Measurements from ENCODE around the gene SLC25A22. TPM values are rescaled to one million over a fixed set of nuclear protein-coding genes. Genes with fewer than 3 reads are reported as not detected.
A peak's percentile ranks its signal among the peaks of the same experiment; 100 is the strongest.

Gene SLC25A22
- total and polyA plus RNA-seq, 2 donors (not counting 1 experiment from before 2014, with no cell fraction given), result 25.7 to 45.7 TPM

DNA sequence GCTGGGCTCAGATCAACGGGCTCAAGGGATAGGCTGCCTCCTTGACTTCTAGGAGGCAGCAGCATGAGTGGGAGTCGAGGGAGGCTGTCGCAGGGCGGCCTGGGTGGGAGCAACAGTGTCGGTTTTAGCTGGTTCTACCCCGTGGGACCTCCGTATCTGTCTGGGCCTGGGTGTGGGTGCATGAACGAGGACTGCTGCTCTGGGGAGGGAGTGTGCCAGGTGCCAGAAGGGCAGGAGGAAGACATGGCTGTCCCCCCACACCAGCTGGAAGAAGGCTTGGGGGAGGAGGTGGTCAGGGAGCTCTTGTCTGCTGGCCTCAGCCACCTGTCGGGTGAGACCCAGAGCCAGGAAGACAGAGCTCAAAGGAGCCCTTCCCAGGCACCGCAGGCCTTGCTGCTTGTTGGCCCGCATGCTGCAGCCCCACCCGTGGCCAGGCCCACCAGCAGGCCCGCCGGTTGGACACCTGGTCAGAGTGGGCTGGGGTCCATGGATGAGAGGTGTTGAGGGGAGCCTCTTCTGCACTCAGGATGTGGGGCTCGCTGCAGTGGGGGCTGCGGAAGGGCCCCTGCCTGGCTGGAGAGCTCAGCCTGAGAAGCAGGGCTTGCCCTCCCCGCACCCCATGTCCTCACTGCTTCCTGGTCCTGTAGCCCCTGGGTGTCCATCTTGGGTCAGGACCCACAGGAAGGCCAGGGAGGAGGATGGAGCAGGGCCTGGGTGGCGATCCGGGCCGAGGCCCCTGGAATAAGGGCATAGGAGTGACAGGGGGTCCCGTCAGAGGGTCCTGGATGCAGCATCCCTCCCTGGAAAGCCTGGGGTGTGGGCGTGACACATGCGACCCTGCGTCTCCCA lies 11.6 kb downstream of the SLC25A22 start:
- Histone ChIP-seq H3K27ac (ENCODE audit: low read length in 2 of 2) (no peak overlapping the region), H3K9ac (ENCODE audit: low read length) (no peak overlapping the region), H3K36me3 (replicated peaks in 1 of 2; ENCODE audit: control extremely low read depth in 1 of 2, control insufficient read depth in 1 of 2, extremely low read depth in 1 of 2, insufficient read depth in 2 of 2, low read length in 1 of 2) (peaks cover 0 to under 1% of the 10 kb centered on the region in 2 experiments), H3K4me1 (ENCODE audit: control insufficient read depth in 2 of 2, insufficient read depth in 2 of 2, low read length in 2 of 2) (peaks cover 10 to 20% of the 10 kb centered on the region in 2 donors), H3K27me3 (replicated peaks in 1 of 4; ENCODE audit: control extremely low read depth in 1 of 4, control insufficient read depth in 3 of 4, insufficient read depth in 4 of 4, low read length in 3 of 4) (peaks cover 0 to 24% (median 5%) of the 10 kb centered on the region in 4 experiments), H4K20me1 (ENCODE audit: control insufficient read depth, insufficient read depth, low read length, poor library complexity, severe bottlenecking) (peaks cover 16% of the 10 kb centered on the region), H2AFZ (ENCODE audit: insufficient read depth, low read depth, low read length, poor library complexity, severe bottlenecking) (no peak overlapping the region), H3K4me2 (replicated peaks; ENCODE audit: low read depth, low read length, poor library complexity, severe bottlenecking) (no peak overlapping the region), H3K9me3 (ENCODE audit: control extremely low read depth in 1 of 3, control insufficient read depth in 2 of 3, insufficient read depth in 1 of 3, low read length in 2 of 3) (peaks cover 0 to 3% (median 0%) of the 10 kb centered on the region in 3 donors), H3K79me2 (ENCODE audit: control insufficient read depth, insufficient read depth, low read length) (peaks cover 2% of the 10 kb centered on the region), H3K4me3 (ENCODE audit: control extremely low read depth in 1 of 5, extremely low read depth in 1 of 5, insufficient read depth in 1 of 5, low read depth in 2 of 5, low read length in 4 of 5) (no peak overlapping the region)
- ChIA-PET CTCF (no interaction called here), POLR2A (no interaction called here)
- intact Hi-C loops (cut with micrococcal nuclease), result no loop called here
- Mint-ChIP-seq H3K9me3 (ENCODE audit: insufficient read depth) (no peaks in the 10 kb centered on the region), H3K4me3 (no peak overlapping the region), H3K27me3 (no peaks in the 10 kb centered on the region), H3K27ac (no peak overlapping the region), H3K4me1 (peaks cover 4% of the 10 kb centered on the region)
- TF ChIP-seq EZH2 (IDR thresholded peaks at IDR 0.05; ENCODE audit: borderline replicate concordance, insufficient read depth, low read depth, low read length, poor library complexity, severe bottlenecking) (no peak), CTCF (IDR thresholded peaks at IDR 0.05) (no peak)
- 89% methylated on average over 24 of the region's 24 CpGs for WGBS (ENCODE audit: insufficient coverage)
- no peak for DNase-seq
- ATAC-seq (ENCODE audit: low read depth), result no peak

DNA sequence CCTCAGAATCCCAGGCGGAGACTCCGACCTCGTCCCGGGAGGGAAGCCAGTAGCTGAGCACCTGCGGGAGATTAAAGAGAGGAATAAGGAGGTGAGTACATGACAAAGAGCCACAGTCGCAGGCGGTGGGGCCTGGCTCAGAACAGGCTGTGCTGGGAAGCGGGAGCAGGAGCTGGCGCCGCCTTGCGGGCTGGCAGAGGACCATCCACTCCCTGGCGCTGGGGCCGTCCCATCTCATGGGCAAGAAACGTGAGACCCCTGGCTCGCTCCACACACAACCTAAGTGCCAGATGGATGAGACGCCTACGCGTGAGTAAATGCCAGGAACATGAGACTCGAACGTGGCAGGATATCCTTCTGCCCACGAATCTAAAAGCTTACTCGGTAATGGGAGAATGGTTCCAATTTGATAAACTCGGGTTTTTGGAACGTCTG lies 14.5 kb downstream of the SLC25A22 start:
- H3K4me1 Mint-ChIP-seq, result peaks cover 8% of the 10 kb centered on the region
- Histone ChIP-seq H3K4me3 (ENCODE audit: control extremely low read depth in 1 of 5, extremely low read depth in 1 of 5, insufficient read depth in 1 of 5, low read depth in 2 of 5, low read length in 4 of 5) (no peak overlapping the region), H3K4me1 (ENCODE audit: control insufficient read depth in 2 of 2, insufficient read depth in 2 of 2, low read length in 2 of 2) (peaks cover 4 to 11% of the 10 kb centered on the region in 2 donors), H3K36me3 (replicated peaks in 1 of 2; ENCODE audit: control extremely low read depth in 1 of 2, control insufficient read depth in 1 of 2, extremely low read depth in 1 of 2, insufficient read depth in 2 of 2, low read length in 1 of 2) (no peaks in the 10 kb centered on the region), H3K27me3 (replicated peaks in 1 of 4; ENCODE audit: control extremely low read depth in 1 of 4, control insufficient read depth in 3 of 4, insufficient read depth in 4 of 4, low read length in 3 of 4) (peaks cover 0 to 5% (median 0%) of the 10 kb centered on the region in 4 experiments), H2AFZ (ENCODE audit: insufficient read depth, low read depth, low read length, poor library complexity, severe bottlenecking) (no peak overlapping the region), H3K4me2 (replicated peaks; ENCODE audit: low read depth, low read length, poor library complexity, severe bottlenecking) (no peak overlapping the region), H3K9me3 (ENCODE audit: control extremely low read depth in 1 of 3, control insufficient read depth in 2 of 3, insufficient read depth in 1 of 3, low read length in 2 of 3) (no peaks in the 10 kb centered on the region), H3K9ac (ENCODE audit: low read length) (no peak overlapping the region), H3K27ac (ENCODE audit: low read length in 2 of 2) (no peak overlapping the region), H4K20me1 (ENCODE audit: control insufficient read depth, insufficient read depth, low read length, poor library complexity, severe bottlenecking) (peaks cover 20% of the 10 kb centered on the region), H3K79me2 (ENCODE audit: control insufficient read depth, insufficient read depth, low read length) (peaks cover 5% of the 10 kb centered on the region)
- no peak for DNase-seq
- H3K27ac Mint-ChIP-seq, result no peak overlapping the region
- WGBS (ENCODE audit: insufficient coverage), result 63% methylated on average over 24 of the region's 24 CpGs
- POLR2A ChIA-PET, result interaction anchor here (0.6 to 0.9 kb wide), 2 partner anchors 9 to 229 kb away, joined by 3 to 5 read pairs; no protein-coding TSS in a partner anchor
- ATAC-seq (ENCODE audit: low read depth), result peak; percentile 41
- intact Hi-C loops (cut with micrococcal nuclease), result no loop called here
- no peaks in the 10 kb centered on the region for H3K27me3 Mint-ChIP-seq
- H3K9me3 Mint-ChIP-seq (ENCODE audit: insufficient read depth), result no peaks in the 10 kb centered on the region
- H3K4me3 Mint-ChIP-seq, result no peak overlapping the region
- no peak for TF ChIP-seq EZH2 (IDR thresholded peaks at IDR 0.05; ENCODE audit: borderline replicate concordance, insufficient read depth, low read depth, low read length, poor library complexity, severe bottlenecking)
- TF ChIP-seq CTCF (IDR thresholded peaks at IDR 0.05), result peak; percentile 36
- CTCF ChIA-PET, result interaction anchor here (0.8 to 2.0 kb wide), 3 partner anchors 12 to 444 kb away, joined by 3 to 4 read pairs (median 4); no protein-coding TSS in a partner anchor
